Nephron (organoid): ENCODE results near the gene C11orf54.
"Not testable (repeated sequence)": the region's sequence is repeated elsewhere in the genome, so short reads cannot be mapped to it uniquely, and the experiment has no call there.

Source experiments
- H3K27ac Mint-ChIP-seq, 3 experiments: 2 replicates each; pipeline ENCODE4 v1.8.0; 2020; ENCODE audit warnings: mixed read lengths in 3 of 3, mild to moderate bottlenecking in 2 of 3, moderate library complexity in 1 of 3
- H3K27me3 Mint-ChIP-seq: 2 replicates; pipeline ENCODE4 v1.8.0; 2021; ENCODE audit warnings: low read depth, mild to moderate bottlenecking, moderate library complexity, mixed read lengths
- H3K36me3 Mint-ChIP-seq: 2 replicates; pipeline ENCODE4 v1.8.0; 2020; ENCODE audit warnings: low read depth, mixed read lengths
- H3K4me1 Mint-ChIP-seq: 2 replicates; pipeline ENCODE4 v1.8.0; 2020; ENCODE audit warnings: mixed read lengths
- H3K4me3 Mint-ChIP-seq, 3 experiments: 2 replicates each; pipeline ENCODE4 v1.8.0; 2020; ENCODE audit warnings: mild to moderate bottlenecking in 3 of 3, mixed read lengths in 3 of 3, moderate library complexity in 2 of 3
- H3K9me3 Mint-ChIP-seq: 2 replicates; pipeline ENCODE4 v1.8.0; 2020; ENCODE audit warnings: mixed read lengths
- CTCF ChIP-seq, 3 experiments: fragments of 200-600 bp; sonication (generic); IDR thresholded peaks; one replicate each; pipeline ENCODE4 v1.5.0; 2021; ENCODE audit warnings: antibody characterized with exemption in 3 of 3; ENCODE audit not compliant: unreplicated experiment in 3 of 3

The C11orf54 gene

GRCh38 chr11:93773045-93773477 is 31.6 kb downstream of the C11orf54 start:
- no peaks in the 10 kb centered on the region for H3K4me1 Mint-ChIP-seq
- H3K27me3 Mint-ChIP-seq, result no peaks in the 10 kb centered on the region
- TF ChIP-seq CTCF (IDR thresholded peaks at IDR 0.05; ENCODE audit: unreplicated experiment in 3 of 3), result no peak
- no peaks in the 10 kb centered on the region for H3K36me3 Mint-ChIP-seq
- H3K9me3 Mint-ChIP-seq, result peaks cover 2% of the 10 kb centered on the region
- no peak overlapping the region for H3K4me3 Mint-ChIP-seq
- H3K27ac Mint-ChIP-seq, result no peak overlapping the region

- H3K4me1 Mint-ChIP-seq, result no peaks in the 10 kb centered on the region
Observed at GRCh38 chr11:93773601-93774200, 32.2 kb downstream of the C11orf54 start.

GRCh38 chr11:93774560-93774959 is 33.1 kb downstream of the C11orf54 start:
- not testable (repeated sequence) for H3K27ac Mint-ChIP-seq, H3K4me3 Mint-ChIP-seq, H3K27me3 Mint-ChIP-seq, H3K4me1 Mint-ChIP-seq, H3K9me3 Mint-ChIP-seq, H3K36me3 Mint-ChIP-seq

More at GRCh38 chr11:93773601-93774200, 32.2 kb downstream of the C11orf54 start:
- H3K36me3 Mint-ChIP-seq, result no peaks in the 10 kb centered on the region
- TF ChIP-seq CTCF (IDR thresholded peaks at IDR 0.05; ENCODE audit: unreplicated experiment in 3 of 3), result no peak
- H3K27me3 Mint-ChIP-seq, result no peaks in the 10 kb centered on the region
- no peak overlapping the region for H3K4me3 Mint-ChIP-seq
- peaks cover 2% of the 10 kb centered on the region for H3K9me3 Mint-ChIP-seq
- no peak overlapping the region for H3K27ac Mint-ChIP-seq

DNA sequence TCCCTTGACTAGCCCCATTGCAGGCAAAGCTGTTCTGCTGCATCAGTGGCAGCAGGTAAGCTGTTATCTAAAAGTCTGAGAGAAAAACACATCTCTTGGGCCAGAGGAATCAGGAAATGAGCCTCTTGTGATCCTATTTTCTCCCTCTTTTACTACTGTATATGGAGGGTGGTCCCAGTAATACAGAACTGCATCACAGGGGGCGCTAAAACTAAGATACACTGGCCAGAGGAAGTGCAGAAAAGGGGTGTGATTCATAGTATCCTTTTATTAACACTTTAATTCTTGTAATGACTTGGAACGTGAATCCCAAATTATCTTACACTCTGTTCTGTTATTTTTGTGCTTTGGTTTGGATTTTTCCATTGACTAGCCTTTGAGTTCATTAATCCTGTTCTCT is 33.8 kb downstream of the C11orf54 start:
- H3K27me3 Mint-ChIP-seq, result no peaks in the 10 kb centered on the region
- peaks cover 2% of the 10 kb centered on the region for H3K9me3 Mint-ChIP-seq
- H3K4me1 Mint-ChIP-seq, result no peaks in the 10 kb centered on the region
- TF ChIP-seq CTCF (IDR thresholded peaks at IDR 0.05; ENCODE audit: unreplicated experiment in 3 of 3), result peak in 1 of 3 experiments; percentile 19
- H3K4me3 Mint-ChIP-seq, result no peak overlapping the region
- peaks cover 7% of the 10 kb centered on the region for H3K36me3 Mint-ChIP-seq
- no peak overlapping the region for H3K27ac Mint-ChIP-seq

- peaks cover 38% of the 10 kb centered on the region for H3K4me1 Mint-ChIP-seq
- peak overlapping the region; percentile 91 to 97 (median 96) for H3K4me3 Mint-ChIP-seq
- H3K36me3 Mint-ChIP-seq, result peaks cover 27% of the 10 kb centered on the region
- peak overlapping the region in 2 of 3 experiments; percentile 91 for H3K27ac Mint-ChIP-seq
- TF ChIP-seq CTCF (IDR thresholded peaks at IDR 0.05; ENCODE audit: unreplicated experiment in 3 of 3), result no peak
- H3K27me3 Mint-ChIP-seq, result no peaks in the 10 kb centered on the region
- H3K9me3 Mint-ChIP-seq, result no peaks in the 10 kb centered on the region
Observed at GRCh38 chr11:93783362-93783761, 41.9 kb downstream of the C11orf54 start.

DNA sequence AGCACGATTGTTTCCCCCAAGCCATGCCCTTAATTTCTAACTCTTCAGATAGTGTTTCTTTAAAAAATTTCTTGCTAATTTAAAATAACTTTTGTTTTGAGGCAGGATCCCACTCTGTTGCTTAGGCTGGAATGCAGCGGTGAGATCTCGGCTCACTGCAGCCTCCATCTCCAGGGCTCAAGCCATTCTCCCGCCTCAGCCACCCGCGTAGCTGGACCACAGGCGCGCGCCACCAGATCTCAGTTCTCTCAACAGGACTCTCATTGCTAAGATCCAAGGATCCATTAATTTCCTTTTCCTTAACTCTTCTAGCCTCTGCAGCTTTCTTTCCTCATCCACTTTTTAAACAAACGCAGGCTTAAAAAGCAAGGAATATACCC is 42.3 kb downstream of the C11orf54 start:
- Mint-ChIP-seq H3K36me3 (peaks cover 30% of the 10 kb centered on the region), H3K27me3 (no peaks in the 10 kb centered on the region), H3K27ac (peak overlapping the region; percentile 90 to 91 (median 91)), H3K4me1 (peaks cover 38% of the 10 kb centered on the region), H3K9me3 (no peaks in the 10 kb centered on the region), H3K4me3 (peak overlapping the region; percentile 91 to 97 (median 96))
- peak in 1 of 3 experiments; percentile 19 for TF ChIP-seq CTCF (IDR thresholded peaks at IDR 0.05; ENCODE audit: unreplicated experiment in 3 of 3)
